NCI-H2171 treated with DMSO at 0.1 percent for 48 hours (cell line): Measurements from ENCODE around the gene POU2AF2.
"Not testable (repeated sequence)": the region's sequence is repeated elsewhere in the genome, so short reads cannot be mapped to it uniquely, and the experiment has no call there.

ENCODE experiments used
- DNase-seq: peaks from one replicate; lab custom pipeline; 2025; lab: John Stamatoyannopoulos, UW

Gene POU2AF2

DNA sequence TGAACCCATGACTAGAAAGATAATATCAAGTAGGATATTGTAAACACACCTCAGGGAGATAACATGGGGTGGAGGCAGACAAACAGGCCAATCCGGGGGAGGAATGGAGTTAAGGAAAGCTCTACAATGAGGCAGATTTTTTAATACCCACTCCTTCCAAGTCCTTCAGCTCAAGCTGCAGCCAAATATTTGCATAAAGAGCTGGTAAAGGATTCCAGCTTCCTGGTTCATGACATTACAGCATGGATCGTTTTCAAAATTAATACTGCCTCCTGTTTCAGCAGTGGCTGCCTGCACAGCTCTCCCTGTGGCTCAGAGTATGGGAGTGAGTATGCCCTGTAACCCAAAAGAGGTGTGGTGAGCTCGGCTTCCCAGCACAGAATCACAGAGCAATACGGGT, 57.9 kb downstream of the POU2AF2 start:
- peak; percentile 87 for DNase-seq

GRCh38 chr11:111305162-111305802, 59.8 kb downstream of the POU2AF2 start:
- no peak for DNase-seq

DNA sequence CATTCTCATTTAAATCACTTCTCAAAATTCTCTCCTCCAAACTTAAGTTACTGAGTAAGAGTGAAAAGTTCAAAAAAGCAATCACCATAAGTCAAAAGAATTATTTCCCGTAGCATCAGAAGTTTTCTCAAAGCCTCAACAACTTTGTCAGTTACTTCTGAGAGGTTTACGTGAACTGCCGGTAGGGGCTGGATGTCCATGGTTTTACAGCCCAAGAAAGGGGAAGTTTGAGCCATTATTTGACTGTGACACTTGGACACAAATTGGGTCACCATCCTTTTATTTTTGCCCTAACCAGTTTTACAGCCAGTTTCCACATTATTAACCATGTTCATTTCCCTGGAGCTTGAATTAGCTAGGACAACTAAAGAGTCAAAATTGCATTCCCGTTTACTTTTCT, 60.4 kb downstream of the POU2AF2 start:
- DNase-seq: no peak

DNA sequence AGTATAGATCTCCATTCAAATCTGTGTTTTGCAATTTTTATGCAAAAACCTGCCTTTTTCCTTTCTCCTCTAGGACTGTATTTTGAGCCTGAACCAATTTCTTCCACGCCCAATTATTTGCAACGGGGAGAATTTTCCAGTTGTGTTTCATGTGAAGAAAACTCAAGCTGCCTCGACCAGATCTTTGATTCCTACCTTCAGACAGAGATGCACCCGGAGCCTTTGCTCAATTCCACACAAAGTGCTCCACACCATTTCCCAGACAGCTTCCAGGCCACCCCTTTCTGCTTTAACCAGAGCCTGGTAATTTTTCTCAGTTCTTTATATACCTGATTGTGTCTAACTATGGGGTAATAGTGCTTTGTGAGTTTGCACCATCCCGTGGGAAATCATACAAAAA, 60.8 kb downstream of the POU2AF2 start:
- no peak for DNase-seq

- DNase-seq: peak; percentile 83
Observed at GRCh38 chr11:111307472-111308108, 62.1 kb downstream of the POU2AF2 start.

- peak; percentile 99 for DNase-seq
Observed at GRCh38 chr11:111308140-111308539, 62.6 kb downstream of the POU2AF2 start.

DNA sequence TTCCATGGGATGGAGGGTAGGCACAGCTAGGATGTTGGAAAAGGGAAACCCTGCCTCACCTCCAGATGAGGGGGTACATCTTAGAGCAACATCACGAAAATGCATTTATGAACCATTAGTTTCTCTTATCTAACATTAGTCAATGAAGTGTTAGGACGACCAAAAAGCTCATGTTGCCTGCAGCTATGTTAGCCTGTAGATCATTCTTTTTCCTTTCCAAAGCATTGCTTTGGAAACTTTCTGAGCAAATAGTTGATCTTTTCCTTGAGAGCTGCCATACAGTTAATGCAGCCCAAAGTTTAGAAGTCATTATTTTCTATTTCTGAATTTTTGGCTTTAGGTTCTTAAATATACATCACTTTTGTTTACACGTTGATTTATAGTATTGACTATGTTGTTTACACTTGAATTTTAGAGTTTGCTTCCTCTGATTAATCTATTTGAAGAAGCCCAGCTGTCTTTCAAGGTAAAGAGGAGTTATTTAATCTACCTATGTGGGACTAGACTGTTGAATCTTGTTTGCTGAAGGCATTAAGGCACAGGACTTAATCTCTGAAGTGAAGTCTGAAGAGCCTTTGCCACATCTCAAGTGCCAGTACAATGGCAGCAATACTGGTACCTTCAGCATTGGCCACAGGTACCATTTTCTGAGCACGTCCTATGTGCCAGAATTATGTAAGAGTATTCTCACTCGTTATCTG, 63.8 kb downstream of the POU2AF2 start:
- DNase-seq: peak; percentile 28

DNA sequence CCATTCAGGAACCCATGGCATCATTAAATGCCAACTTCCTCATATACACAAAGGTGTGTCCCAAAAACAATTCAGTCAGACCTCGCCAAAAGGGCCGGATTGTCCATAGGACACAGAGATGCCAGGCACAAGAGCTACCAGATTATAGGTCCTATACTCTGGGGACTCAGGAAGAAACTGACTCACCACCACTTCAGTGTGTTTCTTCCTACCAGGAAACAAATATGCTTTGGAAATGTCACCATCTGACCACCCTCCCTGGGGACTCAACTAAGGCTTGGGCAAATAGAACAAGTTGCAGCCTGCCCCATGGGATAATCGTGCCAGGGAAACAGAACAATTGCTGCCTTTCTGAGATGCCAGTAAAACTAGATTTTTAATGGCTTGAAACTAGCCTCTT, 64.6 kb downstream of the POU2AF2 start:
- DNase-seq: peak; percentile 94

DNA sequence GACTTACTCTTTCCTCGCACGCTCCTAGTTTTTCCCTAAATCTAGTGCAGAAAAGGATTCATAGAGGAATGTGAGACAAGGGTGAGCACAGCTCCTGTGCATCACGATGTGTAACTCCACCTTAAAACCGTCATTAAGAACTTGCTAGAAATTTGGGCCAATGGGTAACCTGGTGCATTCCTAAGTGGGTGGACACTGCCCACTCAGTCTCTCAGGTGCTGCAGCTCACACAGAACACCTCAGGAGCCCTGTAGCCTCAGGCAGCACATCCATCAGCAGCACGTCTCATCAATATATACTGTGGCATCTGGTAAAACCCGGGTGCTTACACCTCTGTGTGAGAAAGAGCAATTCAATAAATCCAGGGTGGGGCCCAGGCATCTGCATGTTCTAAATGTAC, 65.2 kb downstream of the POU2AF2 start:
- no peak for DNase-seq

- peak; percentile 26 for DNase-seq
Observed at GRCh38 chr11:111312076-111312475, 66.6 kb downstream of the POU2AF2 start.

GRCh38 chr11:111319296-111319695, 73.8 kb downstream of the POU2AF2 start:
- DNase-seq: no peak

- not testable (repeated sequence) for DNase-seq
Observed at GRCh38 chr11:111320199-111320598, 74.7 kb downstream of the POU2AF2 start.

- no peak for DNase-seq
Observed at GRCh38 chr11:111320728-111321568, 75.4 kb downstream of the POU2AF2 start.

DNA sequence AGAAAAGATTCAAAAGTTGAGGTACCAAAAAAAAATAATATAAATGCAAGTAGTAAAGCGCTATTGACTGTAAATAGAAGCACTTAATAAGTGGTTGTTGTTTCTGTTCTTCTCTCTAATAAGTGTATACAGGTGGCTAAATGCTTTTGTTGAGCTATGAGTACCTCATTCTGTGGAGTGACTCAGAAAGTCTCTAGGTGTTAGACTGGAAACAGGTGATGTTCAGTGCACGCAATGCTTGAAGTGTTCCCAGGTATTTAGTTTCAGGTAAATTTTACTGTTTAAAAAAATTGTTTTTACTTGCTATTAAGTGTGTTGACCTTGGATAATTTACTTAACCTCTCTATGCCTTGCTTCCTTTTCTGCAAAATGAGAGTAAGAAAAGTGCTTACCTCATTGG, 77.0 kb downstream of the POU2AF2 start:
- DNase-seq: no peak

DNA sequence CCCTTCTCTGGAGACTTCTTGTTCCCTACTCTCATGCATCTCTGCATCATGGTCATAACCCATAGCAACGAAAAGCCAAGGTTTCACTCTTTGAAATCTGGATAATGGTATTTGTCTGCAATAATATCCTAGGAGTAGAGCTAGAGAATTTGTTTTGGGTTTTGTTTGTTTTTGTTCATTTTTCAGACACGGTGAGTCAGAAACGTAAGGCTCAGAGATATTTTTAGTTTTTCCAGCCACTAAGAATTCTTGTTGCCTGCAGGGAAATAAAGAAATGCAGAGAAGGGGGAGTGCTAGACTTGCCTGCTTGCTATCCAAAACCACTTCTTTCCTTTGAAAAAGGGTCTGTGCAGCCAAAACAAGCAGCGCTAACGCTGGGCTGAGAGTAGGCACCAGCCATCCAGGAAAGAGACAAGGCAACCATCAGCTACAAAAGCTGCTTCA, 78.8 kb downstream of the POU2AF2 start:
- DNase-seq: no peak

DNA sequence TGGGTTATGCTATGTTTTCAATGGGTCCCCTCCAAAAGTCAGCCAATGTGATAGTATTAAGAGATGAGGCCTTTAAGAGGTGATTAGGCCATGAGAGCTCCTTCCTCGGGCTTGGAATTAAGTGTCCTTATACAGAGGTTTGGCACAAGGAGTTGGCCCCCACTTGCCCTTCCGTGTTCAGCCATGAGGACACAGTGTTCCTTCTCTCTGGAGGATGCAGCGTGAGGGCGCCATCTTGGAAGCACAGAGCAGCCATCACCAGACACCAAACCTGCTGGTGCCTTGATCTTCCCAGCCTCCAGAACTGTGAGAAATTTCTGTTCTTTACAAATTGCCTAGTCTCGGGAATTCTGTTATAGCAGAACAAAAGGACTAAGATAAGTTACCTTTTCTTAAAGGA, 79.7 kb downstream of the POU2AF2 start:
- DNase-seq: no peak

DNA sequence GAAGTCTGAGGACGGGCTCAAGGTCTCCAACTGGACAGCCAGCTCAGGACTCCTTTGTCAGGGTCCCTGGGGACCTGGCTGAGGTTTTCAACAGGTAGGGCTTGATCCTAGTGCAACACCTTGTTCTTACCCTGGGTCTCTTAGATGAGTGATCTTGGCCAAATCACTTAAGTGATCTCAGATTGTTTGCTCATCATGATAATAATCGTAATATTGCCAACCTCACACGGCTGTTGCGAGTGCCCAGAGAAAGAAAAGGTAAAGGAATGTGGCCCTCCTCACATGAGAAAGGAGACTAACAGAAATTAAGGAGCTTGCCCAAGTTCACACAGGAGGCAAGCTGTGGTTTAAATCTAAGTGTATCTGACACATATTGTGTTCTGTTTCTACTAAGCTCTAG, 81.3 kb downstream of the POU2AF2 start:
- DNase-seq: no peak

DNA sequence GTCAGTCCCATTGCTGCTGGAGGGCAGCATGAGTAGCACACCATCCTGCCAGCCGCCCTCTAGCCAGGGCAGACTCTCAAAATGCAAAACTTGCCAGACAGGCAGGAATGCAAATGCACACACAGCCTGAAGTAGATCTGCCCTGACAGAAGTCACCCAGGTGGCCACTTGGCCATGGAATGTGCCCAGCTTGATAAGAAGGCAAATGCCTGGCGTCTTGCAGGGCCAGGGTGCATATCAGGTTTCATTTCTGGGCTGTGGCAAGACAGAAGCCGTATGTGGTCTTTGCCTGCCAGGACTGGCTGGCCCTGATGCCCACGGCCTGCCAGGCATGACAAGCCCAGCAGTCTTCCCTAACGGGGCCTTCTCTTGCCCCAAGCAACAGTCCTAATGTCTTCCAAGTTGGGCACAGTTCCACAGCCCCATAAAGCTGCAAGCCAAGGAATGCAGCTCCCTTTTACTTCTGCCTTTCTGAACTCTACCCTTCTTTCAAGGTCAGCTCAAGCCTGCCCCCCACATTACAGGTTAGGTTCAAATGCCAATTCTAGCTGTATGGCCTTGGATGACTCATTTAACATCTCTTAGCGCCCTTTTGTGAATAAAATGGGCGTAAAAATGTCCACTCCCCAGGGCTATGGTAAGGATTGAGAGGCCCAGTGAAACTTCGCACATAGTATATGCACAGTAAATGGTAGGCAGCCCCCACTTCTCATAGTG, 82.5 kb downstream of the POU2AF2 start:
- DNase-seq: peak; percentile 41

DNA sequence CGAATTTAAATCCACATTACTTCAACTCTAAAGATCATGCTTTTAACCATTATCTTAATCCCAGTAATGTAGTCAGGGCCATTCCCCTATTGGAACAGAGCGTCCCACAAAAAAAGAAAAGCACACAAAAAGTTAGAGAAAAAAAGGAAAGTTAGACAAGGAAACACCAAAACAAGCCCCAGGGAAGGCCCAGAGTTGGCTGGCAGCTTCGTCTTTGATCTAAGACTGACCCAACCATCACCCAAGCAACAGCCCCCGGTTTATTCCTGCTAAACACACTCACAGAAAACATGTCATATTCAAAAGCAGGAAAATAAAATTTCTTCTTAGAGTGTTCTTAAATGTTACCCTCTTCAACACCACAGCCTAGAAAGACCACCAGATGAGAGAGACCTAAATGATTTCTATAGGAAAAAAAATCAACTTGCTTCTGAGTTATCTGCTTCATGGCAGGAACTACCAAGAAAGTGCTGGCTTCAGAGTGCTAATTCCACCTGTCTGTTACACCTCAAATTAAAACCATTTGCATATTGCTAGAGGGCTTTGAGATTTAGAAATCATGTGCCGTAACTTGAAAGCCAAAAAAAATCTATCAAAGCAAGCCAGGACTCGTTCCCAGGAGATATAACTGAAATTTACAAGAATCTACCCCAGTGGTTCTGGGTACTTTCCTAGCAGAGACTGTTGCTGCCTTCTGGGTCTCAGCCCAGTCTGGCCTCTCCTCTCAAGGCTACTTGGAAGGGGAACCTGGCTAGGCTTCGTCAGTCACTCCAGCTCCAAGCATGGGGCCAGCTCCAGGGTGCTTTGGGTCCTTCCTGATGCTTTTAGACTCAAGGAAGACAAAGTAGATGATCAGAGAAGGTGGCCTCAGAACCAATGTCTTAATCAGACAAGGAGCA, 84.0 kb downstream of the POU2AF2 start:
- DNase-seq: peak; percentile 13

- no peak for DNase-seq
Observed at GRCh38 chr11:111330234-111330893, 84.8 kb downstream of the POU2AF2 start.
